ENCODE results near the gene ZDHHC14. TPM values are rescaled to one million over a fixed set of nuclear protein-coding genes. Genes with fewer than 3 reads are reported as not detected.

Gene ZDHHC14
- polyA plus RNA-seq, 2 of the 4 experiments (the other 2 are of a cell fraction): 2.2 to 2.8 TPM

GRCh38 chr6:157430834-157431233 lies 49.8 kb downstream of the ZDHHC14 start:
- ATAC-seq: no peak
- Histone ChIP-seq H3K9me3 (no peaks in the 10 kb centered on the region), H3K27ac (no peak overlapping the region), H3K4me2 (no peak overlapping the region), H3K4me1 (peaks cover 12% of the 10 kb centered on the region; the same call in 1 of the 3 replicates), H3K4me3 (no peak overlapping the region)
- WGBS (ENCODE audit: missing lambda C conversion rate): 91% methylated on average over 3 of the region's 3 CpGs
- FAIRE-seq: no peak
- no peak for TF ChIP-seq RARB (CRISPR knock-in tag; IDR thresholded peaks at IDR 0.05)
- TF ChIP-seq ZNF302 (CRISPR knock-in tag; IDR thresholded peaks at IDR 0.05): no peak
- TF ChIP-seq HES2 (IDR thresholded peaks at IDR 0.05): no peak
- TF ChIP-seq CHD4 (IDR thresholded peaks at IDR 0.05; ENCODE audit: borderline replicate concordance): no peak
- TF ChIP-seq RNF2 (IDR thresholded peaks at IDR 0.05; ENCODE audit: borderline replicate concordance, low read depth): no peak
- no peak for TF ChIP-seq SMC3 (IDR thresholded peaks at IDR 0.05)
- no peak for TF ChIP-seq MAZ (IDR thresholded peaks at IDR 0.05; ENCODE audit: borderline replicate concordance, low read depth, low read length)
- TF ChIP-seq POLR2AphosphoS2 (conservative IDR thresholded peaks at IDR 0.05; ENCODE audit: low read length): no peak
- no peak for TF ChIP-seq CHD2 (IDR thresholded peaks at IDR 0.05; ENCODE audit: low read length, partially characterized antibody)
- TF ChIP-seq HOXB13 (CRISPR knock-in tag; IDR thresholded peaks at IDR 0.05; ENCODE audit: low read depth): no peak
- no peak for TF ChIP-seq ZSCAN20 (CRISPR knock-in tag; IDR thresholded peaks at IDR 0.05)
- TF ChIP-seq RCOR1 (IDR thresholded peaks at IDR 0.05; ENCODE audit: low read depth, low read length): no peak
- no peak for TF ChIP-seq FOSB (CRISPR knock-in tag; IDR thresholded peaks at IDR 0.05)
- CTCF ChIA-PET: no interaction called here
- POLR2A ChIA-PET: no interaction called here
- DNase-seq (ENCODE audit: low read depth in 1 of 2, low spot score in 1 of 2): no peak

GRCh38 chr6:157432231-157432891 lies 51.4 kb downstream of the ZDHHC14 start:
- CTCF ChIA-PET: no interaction called here
- H3K4me2 ChIP-seq: no peak overlapping the region
- FAIRE-seq: no peak
- TF ChIP-seq USF2 (IDR thresholded peaks at IDR 0.05) (no peak), HOXB5 (CRISPR knock-in tag; IDR thresholded peaks at IDR 0.05) (no peak), RCOR1 (IDR thresholded peaks at IDR 0.05; ENCODE audit: low read depth, low read length) (no peak), HOXB13 (CRISPR knock-in tag; IDR thresholded peaks at IDR 0.05; ENCODE audit: low read depth) (no peak), CHD2 (IDR thresholded peaks at IDR 0.05; ENCODE audit: low read length, partially characterized antibody) (no peak), HES2 (IDR thresholded peaks at IDR 0.05) (no peak), REST (IDR thresholded peaks at IDR 0.05) (no peak), CBX2 (IDR thresholded peaks at IDR 0.05; ENCODE audit: borderline replicate concordance, low read depth) (no peak), HMGXB4 (CRISPR knock-in tag; IDR thresholded peaks at IDR 0.05; ENCODE audit: borderline replicate concordance) (no peak)
- no peak overlapping the region for H3K27ac ChIP-seq
- no peak for ATAC-seq
- no peak for DNase-seq (ENCODE audit: low read depth in 1 of 2, low spot score in 1 of 2)
- peaks cover 12% of the 10 kb centered on the region; the same call in 1 of the 3 replicates for H3K4me1 ChIP-seq
- H3K9me3 ChIP-seq: no peaks in the 10 kb centered on the region
- POLR2A ChIA-PET: no interaction called here
- 89% methylated on average over 7 of the region's 7 CpGs for WGBS (ENCODE audit: missing lambda C conversion rate)
- H3K4me3 ChIP-seq: no peak overlapping the region

Measured in A549 (cell line).